ENCODE data around the gene MGME1. TPM values are rescaled to one million over a fixed set of nuclear protein-coding genes. Genes with fewer than 3 reads are reported as not detected.

Gene MGME1
- total RNA-seq, 4 donors from 2014 or later, result 4.6 to 14.7 (median 8.7) TPM

GRCh38 chr20:17925940-17926300, 42.9 kb upstream of the MGME1 start:
- no peak for DNase-seq (ENCODE audit: low spot score in 2 of 2)
- H3K36me3 ChIP-seq, result no peaks in the 10 kb centered on the region
- no peak for TF ChIP-seq POLR2A (IDR thresholded peaks at IDR 0.05)
- TF ChIP-seq CTCF (IDR thresholded peaks at IDR 0.05), result no peak
- TF ChIP-seq EP300 (IDR thresholded peaks at IDR 0.05), result no peak
- 69 to 86% methylated on average over 1 of the region's 1 CpG for WGBS, 2 donors
- no peak overlapping the region for H3K27ac ChIP-seq
- peaks cover 0 to 36% (median 3%) of the 10 kb centered on the region in 4 donors for H3K4me1 ChIP-seq
- no peaks in the 10 kb centered on the region for H3K27me3 ChIP-seq
- H3K4me3 ChIP-seq, result no peak overlapping the region
- no peaks in the 10 kb centered on the region for H3K9me3 ChIP-seq

- TF ChIP-seq POLR2A (IDR thresholded peaks at IDR 0.05), result no peak
- TF ChIP-seq EP300 (IDR thresholded peaks at IDR 0.05), result peak in 1 of 2 donors; percentile 82
- DNase-seq (ENCODE audit: low spot score in 2 of 2), result peak; percentile 48 to 65
- WGBS, 2 donors, result 47 to 62% methylated on average over 7 of the region's 7 CpGs
Observed at GRCh38 chr20:17928211-17928611, 40.6 kb upstream of the MGME1 start.

GRCh38 chr20:17928633-17929311, 40.0 kb upstream of the MGME1 start:
- Histone ChIP-seq H3K36me3 (no peaks in the 10 kb centered on the region), H3K27ac (peak overlapping the region; percentile 31 to 89 (median 74)), H3K4me1 (peaks cover 0 to 36% (median 3%) of the 10 kb centered on the region in 4 donors), H3K27me3 (no peaks in the 10 kb centered on the region), H3K4me3 (no peak overlapping the region), H3K9me3 (peaks cover 0 to 7% (median 0%) of the 10 kb centered on the region in 4 donors)
- no peak for TF ChIP-seq CTCF (IDR thresholded peaks at IDR 0.05)
- TF ChIP-seq POLR2A (IDR thresholded peaks at IDR 0.05), result no peak
- no peak for TF ChIP-seq EP300 (IDR thresholded peaks at IDR 0.05)
- no peak for DNase-seq (ENCODE audit: low spot score in 2 of 2)
- 66 to 78% methylated on average over 11 to 22 of the region's 22 CpGs for WGBS, 2 donors

More at GRCh38 chr20:17928211-17928611, 40.6 kb upstream of the MGME1 start:
- peaks cover 0 to 36% (median 3%) of the 10 kb centered on the region in 4 donors for H3K4me1 ChIP-seq
- no peaks in the 10 kb centered on the region for H3K27me3 ChIP-seq
- no peak overlapping the region for H3K4me3 ChIP-seq
- H3K27ac ChIP-seq, result peak overlapping the region; percentile 31 to 89 (median 74)
- no peaks in the 10 kb centered on the region for H3K36me3 ChIP-seq
- H3K9me3 ChIP-seq, result peaks cover 0 to 7% (median 0%) of the 10 kb centered on the region in 4 donors

GRCh38 chr20:17931513-17931912, 37.3 kb upstream of the MGME1 start:
- Histone ChIP-seq H3K27me3 (no peaks in the 10 kb centered on the region), H3K4me1 (peaks cover 0 to 40% (median 6%) of the 10 kb centered on the region in 4 donors), H3K9me3 (peaks cover 0 to 7% (median 0%) of the 10 kb centered on the region in 4 donors), H3K4me3 (no peak overlapping the region), H3K27ac (no peak overlapping the region), H3K36me3 (no peaks in the 10 kb centered on the region)
- no peak for TF ChIP-seq EP300 (IDR thresholded peaks at IDR 0.05)
- TF ChIP-seq POLR2A (IDR thresholded peaks at IDR 0.05), result no peak
- no peak for TF ChIP-seq CTCF (IDR thresholded peaks at IDR 0.05)
- no peak for DNase-seq (ENCODE audit: low spot score in 2 of 2)
- 78 to 100% methylated on average over 1 of the region's 1 CpG for WGBS, 2 donors

- no peak overlapping the region for H3K4me3 ChIP-seq
- TF ChIP-seq POLR2A (IDR thresholded peaks at IDR 0.05), result no peak
- no peak for TF ChIP-seq EP300 (IDR thresholded peaks at IDR 0.05)
- TF ChIP-seq CTCF (IDR thresholded peaks at IDR 0.05), result no peak
- H3K36me3 ChIP-seq, result no peaks in the 10 kb centered on the region
- peaks cover 0 to 7% (median 0%) of the 10 kb centered on the region in 4 donors for H3K9me3 ChIP-seq
- H3K27ac ChIP-seq, result no peak overlapping the region
- WGBS, 2 donors, result 93 to 95% methylated on average over 5 of the region's 5 CpGs
- DNase-seq (ENCODE audit: low spot score in 2 of 2), result no peak
- peaks cover 0 to 45% (median 12%) of the 10 kb centered on the region in 4 donors for H3K4me1 ChIP-seq
- H3K27me3 ChIP-seq, result no peaks in the 10 kb centered on the region
Observed at GRCh38 chr20:17932396-17932795, 36.4 kb upstream of the MGME1 start.
